Stomach smooth muscle (tissue), 2 donors: ENCODE measurements around the gene SCTR.

Experiments used
- H3K27ac ChIP-seq: one replicate; pipeline ENCODE4 v1.7.0; 2013; ENCODE audit warnings: mild to moderate bottlenecking, low read length, inconsistent platforms
- H3K27me3 ChIP-seq, 2 donors: one replicate each; pipeline ENCODE4 v1.7.0; 2013; ENCODE audit warnings: low read length in 2 of 2; ENCODE audit not compliant: insufficient read depth in 2 of 2, control insufficient read depth in 1 of 2
- H3K36me3 ChIP-seq, 2 donors: one replicate each; pipeline ENCODE4 v1.7.0; 2013; ENCODE audit warnings: low read length in 2 of 2; ENCODE audit not compliant: control insufficient read depth in 2 of 2, insufficient read depth in 2 of 2
- H3K4me1 ChIP-seq: one replicate; pipeline ENCODE4 v1.7.0; 2013; ENCODE audit warnings: low read length; ENCODE audit not compliant: control insufficient read depth, insufficient read depth
- H3K4me3 ChIP-seq, 2 donors: one replicate each; pipeline ENCODE4 v1.7.0; 2013; ENCODE audit warnings: low read length in 2 of 2
- H3K9ac ChIP-seq, 2 donors: one replicate each; pipeline ENCODE4 v1.7.0; 2013; ENCODE audit warnings: low read length in 2 of 2, mild to moderate bottlenecking in 1 of 2
- H3K9me3 ChIP-seq, 2 donors: one replicate each; pipeline ENCODE4 v1.7.0; 2013; ENCODE audit warnings: low read length in 2 of 2; ENCODE audit not compliant: control insufficient read depth in 2 of 2
- donor health status: healthy.
- donor health status: Pancreatic carcinoma.

The SCTR gene

GRCh38 chr2:119442850-119443249 is 81.4 kb downstream of the SCTR start:
- Histone ChIP-seq H3K9ac (no peak overlapping the region), H3K9me3 (no peaks in the 10 kb centered on the region), H3K27me3 (no peaks in the 10 kb centered on the region), H3K36me3 (peaks cover 0 to 2% of the 10 kb centered on the region in 2 donors), H3K4me1 (no peaks in the 10 kb centered on the region), H3K27ac (no peak overlapping the region), H3K4me3 (no peak overlapping the region)

- Histone ChIP-seq H3K27ac (no peak overlapping the region), H3K9ac (no peak overlapping the region), H3K9me3 (no peaks in the 10 kb centered on the region), H3K27me3 (no peaks in the 10 kb centered on the region), H3K36me3 (peaks cover 0 to 2% of the 10 kb centered on the region in 2 donors), H3K4me3 (no peak overlapping the region), H3K4me1 (no peaks in the 10 kb centered on the region)
Measured at GRCh38 chr2:119442226-119442619, 82.1 kb downstream of the SCTR start.

GRCh38 chr2:119441376-119442225 is 82.7 kb downstream of the SCTR start:
- Histone ChIP-seq H3K4me1 (no peaks in the 10 kb centered on the region), H3K4me3 (no peak overlapping the region), H3K36me3 (peaks cover 0 to 2% of the 10 kb centered on the region in 2 donors), H3K27me3 (no peaks in the 10 kb centered on the region), H3K27ac (no peak overlapping the region), H3K9ac (no peak overlapping the region), H3K9me3 (no peaks in the 10 kb centered on the region)

- Histone ChIP-seq H3K4me1 (no peaks in the 10 kb centered on the region), H3K9ac (no peak overlapping the region), H3K4me3 (no peak overlapping the region), H3K36me3 (peaks cover 0 to 2% of the 10 kb centered on the region in 2 donors), H3K27me3 (no peaks in the 10 kb centered on the region), H3K27ac (no peak overlapping the region), H3K9me3 (no peaks in the 10 kb centered on the region)
Measured at GRCh38 chr2:119440873-119441272, 83.4 kb downstream of the SCTR start.

- H3K4me3 ChIP-seq, result no peak overlapping the region
- H3K4me1 ChIP-seq, result no peaks in the 10 kb centered on the region
- no peaks in the 10 kb centered on the region for H3K27me3 ChIP-seq
- no peaks in the 10 kb centered on the region for H3K9me3 ChIP-seq
- no peak overlapping the region for H3K27ac ChIP-seq
- H3K36me3 ChIP-seq, result peaks cover 0 to 2% of the 10 kb centered on the region in 2 donors
- no peak overlapping the region for H3K9ac ChIP-seq
Measured at GRCh38 chr2:119440501-119440870, 83.8 kb downstream of the SCTR start.

- no peaks in the 10 kb centered on the region for H3K4me1 ChIP-seq
- no peak overlapping the region for H3K9ac ChIP-seq
- peaks cover 0 to 2% of the 10 kb centered on the region in 2 donors for H3K36me3 ChIP-seq
- H3K27me3 ChIP-seq, result no peaks in the 10 kb centered on the region
- no peak overlapping the region for H3K27ac ChIP-seq
- H3K4me3 ChIP-seq, result no peak overlapping the region
- H3K9me3 ChIP-seq, result no peaks in the 10 kb centered on the region
Measured at GRCh38 chr2:119439574-119440500, 84.4 kb downstream of the SCTR start.

- Histone ChIP-seq H3K27me3 (no peaks in the 10 kb centered on the region), H3K4me3 (no peak overlapping the region), H3K27ac (no peak overlapping the region), H3K4me1 (no peaks in the 10 kb centered on the region), H3K36me3 (peaks cover 0 to 2% of the 10 kb centered on the region in 2 donors), H3K9ac (no peak overlapping the region), H3K9me3 (no peaks in the 10 kb centered on the region)
Measured at GRCh38 chr2:119438726-119439284, 85.5 kb downstream of the SCTR start.

- Histone ChIP-seq H3K4me1 (no peaks in the 10 kb centered on the region), H3K36me3 (peaks cover 0 to 2% of the 10 kb centered on the region in 2 donors), H3K9ac (no peak overlapping the region), H3K27ac (no peak overlapping the region), H3K4me3 (no peak overlapping the region), H3K9me3 (no peaks in the 10 kb centered on the region), H3K27me3 (no peaks in the 10 kb centered on the region)
Measured at GRCh38 chr2:119438128-119438656, 86.1 kb downstream of the SCTR start.

- Histone ChIP-seq H3K9ac (no peak overlapping the region), H3K4me3 (no peak overlapping the region), H3K9me3 (no peaks in the 10 kb centered on the region), H3K36me3 (peaks cover 0 to 2% of the 10 kb centered on the region in 2 donors), H3K27me3 (no peaks in the 10 kb centered on the region), H3K27ac (no peak overlapping the region), H3K4me1 (peaks cover 4% of the 10 kb centered on the region)
Measured at GRCh38 chr2:119436993-119437772, 87.1 kb downstream of the SCTR start.

- peaks cover 13% of the 10 kb centered on the region for H3K4me1 ChIP-seq
- no peak overlapping the region for H3K27ac ChIP-seq
- H3K9me3 ChIP-seq, result no peaks in the 10 kb centered on the region
- peaks cover 0 to 2% of the 10 kb centered on the region in 2 donors for H3K36me3 ChIP-seq
- H3K9ac ChIP-seq, result no peak overlapping the region
- H3K4me3 ChIP-seq, result no peak overlapping the region
- no peaks in the 10 kb centered on the region for H3K27me3 ChIP-seq
Measured at GRCh38 chr2:119435953-119436297, 88.4 kb downstream of the SCTR start.
